Bone marrow (tissue), 2 donors: ENCODE results near the gene JMJD4.

ENCODE experiments used
- DNase-seq, 2 donors: peaks; one replicate each; lab custom pipeline; 2025; lab: John Stamatoyannopoulos, UW

Gene JMJD4

DNA sequence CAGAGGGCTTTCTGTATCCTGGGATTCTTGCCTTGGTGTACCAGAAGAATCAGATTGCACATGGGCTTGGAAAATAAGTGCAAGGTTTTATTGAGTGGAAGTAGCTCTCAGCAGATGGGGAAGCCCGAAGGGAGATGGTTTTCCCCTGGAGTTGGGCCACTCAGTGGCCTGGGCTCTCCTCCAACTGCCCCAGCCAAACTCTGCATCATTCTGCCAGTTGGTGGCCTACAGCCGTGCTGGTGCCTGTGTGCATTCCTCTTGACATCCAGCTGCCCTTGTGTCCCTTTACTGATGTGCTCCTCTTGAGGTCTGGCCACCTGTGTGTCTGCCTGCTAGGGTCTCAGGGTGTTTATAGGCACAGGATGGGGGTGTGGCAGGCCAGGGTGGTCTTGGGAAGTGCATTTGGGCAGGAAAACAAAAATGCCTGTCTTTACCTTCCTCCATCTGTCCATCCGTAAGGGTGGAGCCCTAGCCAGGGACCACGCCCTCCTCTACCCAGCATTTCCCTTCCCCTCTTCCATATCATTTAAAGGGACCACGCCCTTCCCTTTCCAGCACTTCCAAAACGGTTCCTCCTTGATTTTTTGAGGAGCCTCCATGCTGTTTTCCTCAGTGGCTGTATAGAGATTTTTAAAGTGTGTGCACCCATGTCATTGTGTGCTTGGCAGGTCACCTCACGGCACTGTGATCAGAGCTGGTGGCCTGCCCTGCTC is 19.1 kb upstream of the JMJD4 start:
- no peak for DNase-seq

DNA sequence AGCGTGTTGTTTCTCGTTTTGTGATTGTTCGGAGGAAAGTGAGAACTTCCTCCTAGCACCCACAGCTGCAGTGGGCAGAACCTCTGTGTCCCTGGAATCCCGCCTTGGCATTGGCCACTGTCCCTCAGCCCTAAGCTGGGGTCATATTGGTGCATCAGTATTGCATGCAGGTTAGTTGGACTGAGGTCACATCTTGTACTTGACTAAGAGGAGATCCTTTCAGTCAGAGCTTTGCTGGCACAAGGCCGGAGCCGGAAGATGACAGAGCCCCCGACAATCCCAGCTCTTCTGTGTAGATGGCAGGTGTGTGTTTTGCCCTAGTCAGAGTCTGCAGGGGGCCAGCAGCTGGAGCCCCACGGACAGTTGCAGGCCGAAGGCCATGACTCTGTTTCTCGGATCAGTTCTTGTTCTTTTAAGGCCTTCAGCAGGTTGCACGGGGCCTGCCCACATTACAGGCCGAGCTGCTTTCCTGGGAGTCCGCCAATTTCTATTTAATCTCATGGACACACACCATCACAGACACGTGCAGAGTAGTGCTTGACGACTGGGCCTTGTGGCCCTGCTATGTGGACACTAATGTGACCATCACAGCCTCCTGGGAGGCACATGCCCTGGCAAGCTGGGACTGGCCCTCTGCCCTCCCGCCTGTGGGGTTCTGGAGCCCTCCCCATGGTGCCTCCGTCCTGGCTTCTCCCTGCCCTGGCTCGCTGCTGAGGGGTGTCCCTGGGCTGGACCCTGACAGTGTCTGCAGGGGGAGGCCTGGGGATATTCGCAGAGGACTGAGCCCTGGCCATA is 15.0 kb upstream of the JMJD4 start:
- no peak for DNase-seq

DNA sequence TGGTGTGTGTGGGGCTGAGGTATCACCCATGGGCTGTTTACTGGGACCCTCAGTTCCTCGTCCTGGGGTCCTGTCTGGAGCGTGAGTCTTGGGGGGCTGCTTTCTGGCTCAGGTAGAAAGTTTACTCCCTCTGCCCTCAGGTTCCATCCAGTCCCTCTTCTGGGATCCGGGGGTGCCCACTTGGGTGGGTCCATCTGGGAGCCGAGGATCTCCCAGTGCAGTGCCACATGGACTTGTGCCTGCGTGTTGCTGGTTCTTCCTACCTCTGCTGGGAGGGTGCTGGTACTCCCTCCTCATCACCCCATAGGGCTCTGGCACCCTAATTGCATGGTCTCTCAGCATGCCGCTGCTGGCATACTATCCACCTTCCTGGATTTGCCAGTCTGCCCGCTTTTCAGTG is 14.1 kb upstream of the JMJD4 start:
- no peak for DNase-seq

DNA sequence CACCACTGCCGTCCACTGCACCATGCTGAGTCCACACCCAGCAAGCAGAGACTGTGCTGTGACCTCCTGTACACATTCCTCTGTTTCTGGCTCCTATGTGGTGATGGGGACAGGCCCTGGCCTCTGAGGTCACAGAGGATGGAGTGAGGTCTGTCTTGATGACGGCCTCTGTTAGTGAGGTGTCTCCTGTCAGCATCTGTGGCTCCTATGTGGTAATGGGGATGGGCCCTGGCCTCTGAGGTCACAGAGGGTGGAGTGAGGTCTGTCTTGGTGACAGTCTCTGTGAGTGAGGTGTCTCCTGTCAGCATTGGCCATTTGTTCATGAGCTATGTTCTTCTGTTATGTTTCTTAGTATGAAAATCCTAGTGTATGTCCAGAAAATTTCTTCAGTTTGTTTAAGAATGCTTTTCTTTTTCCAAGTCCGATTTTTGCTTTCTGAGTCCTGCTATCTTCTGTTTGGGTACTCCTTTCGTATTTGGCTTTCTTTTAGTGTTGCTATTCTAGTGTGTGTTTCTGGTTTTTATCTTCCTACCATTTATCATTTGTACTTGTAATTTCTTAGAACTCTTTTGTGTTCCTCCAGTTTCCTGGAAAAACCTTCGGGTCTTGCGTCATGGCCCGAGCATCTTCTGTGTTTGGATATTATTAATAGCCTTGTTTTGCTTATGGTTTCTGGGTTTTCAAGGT is 13.5 kb upstream of the JMJD4 start:
- DNase-seq, result no peak

DNA sequence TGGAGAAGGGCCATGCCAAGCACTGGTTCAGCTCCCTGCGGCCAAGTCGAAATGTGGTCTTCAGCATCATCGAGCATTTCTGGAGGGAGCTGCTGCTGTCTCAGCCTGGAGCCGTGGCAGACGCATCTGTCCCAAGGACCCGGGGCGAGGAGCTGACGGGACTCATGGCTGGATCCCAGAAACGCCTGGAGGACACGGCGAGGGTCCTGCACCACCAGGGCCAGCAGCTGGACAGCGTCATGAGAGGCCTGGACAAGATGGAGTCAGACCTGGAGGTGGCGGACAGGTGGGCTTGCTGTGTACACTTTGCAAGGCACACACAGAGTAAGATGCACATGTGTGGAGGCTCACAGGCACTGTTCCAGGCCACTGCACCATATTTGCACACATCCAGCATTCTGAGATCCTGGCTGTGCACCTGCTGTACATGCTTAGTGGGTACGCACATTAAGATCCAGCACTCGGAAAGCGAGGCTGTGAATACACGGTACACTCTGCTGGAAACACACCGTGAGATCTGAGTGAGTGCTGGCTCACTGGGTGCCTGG is 12.9 kb upstream of the JMJD4 start:
- DNase-seq, result no peak

DNA sequence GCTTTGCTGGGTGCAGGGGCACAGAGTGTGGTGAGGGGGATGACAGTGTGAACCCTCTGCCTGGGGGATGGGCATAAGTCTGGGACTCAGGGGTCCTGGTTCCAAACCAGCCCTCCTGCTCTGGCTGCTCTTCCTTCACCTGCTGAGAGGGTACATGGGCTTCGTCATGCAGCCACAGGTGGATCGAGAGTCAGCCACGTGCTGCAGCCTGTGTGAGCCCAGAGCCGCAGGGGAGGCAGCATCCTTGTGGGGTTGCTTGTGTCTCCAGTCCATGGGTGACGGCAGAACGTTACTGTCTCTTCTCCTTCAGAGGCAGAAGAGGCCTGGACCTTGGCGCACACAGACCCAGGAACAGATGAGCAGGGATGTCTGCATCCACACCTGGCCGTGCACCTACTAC is 12.3 kb upstream of the JMJD4 start:
- no peak for DNase-seq

DNA sequence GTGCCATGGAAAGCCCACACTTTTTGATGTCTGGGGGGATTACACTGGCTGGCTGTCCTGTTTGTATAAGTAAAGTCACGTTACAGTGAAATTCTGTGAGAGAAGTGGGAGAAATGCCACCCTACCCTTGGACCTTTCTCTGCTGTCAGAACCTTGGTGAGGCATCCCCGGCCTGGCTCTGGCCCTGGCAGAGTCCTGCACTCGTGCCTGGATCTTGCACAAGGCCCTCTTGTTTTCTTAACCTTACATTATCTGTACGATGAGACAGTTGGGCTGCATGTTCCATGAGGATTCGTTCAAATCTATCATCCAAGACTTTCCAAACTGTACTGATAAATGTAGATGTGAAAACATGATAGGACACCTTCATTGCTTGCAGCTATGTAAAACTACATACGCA is 11.6 kb upstream of the JMJD4 start:
- DNase-seq, result no peak

DNA sequence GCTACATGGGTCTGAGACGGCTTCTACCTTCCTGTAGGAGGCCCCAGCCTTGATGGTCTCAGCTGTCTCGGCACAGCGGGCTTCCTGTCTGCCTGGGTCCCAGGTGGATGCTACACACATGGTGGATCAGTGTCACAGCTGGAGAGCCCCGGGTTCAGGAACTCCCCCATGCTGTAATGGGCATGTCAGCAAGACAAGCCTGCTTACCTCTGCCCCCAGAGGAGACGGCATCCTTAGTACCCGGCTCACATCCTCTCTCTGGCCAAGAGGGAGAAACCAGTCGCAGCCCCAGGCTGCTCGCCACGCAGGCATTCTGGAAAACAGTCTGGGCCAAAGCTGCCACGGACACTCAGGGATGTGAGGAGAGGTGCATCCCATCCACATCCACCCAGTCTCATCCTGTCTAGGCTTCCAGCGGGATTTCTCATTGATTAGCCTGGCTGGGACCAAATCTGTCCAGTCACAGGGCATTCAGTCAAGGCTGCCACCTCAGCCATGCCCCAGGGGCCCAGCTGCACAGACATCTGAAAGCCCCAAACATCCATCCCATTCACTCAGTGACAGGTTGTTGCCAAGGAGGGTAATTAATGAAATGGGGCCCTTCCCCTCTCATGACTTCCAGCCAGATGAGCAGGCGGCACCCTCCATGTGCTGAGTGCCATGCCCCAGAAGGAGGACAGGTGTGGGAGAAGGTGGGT is 10.6 kb upstream of the JMJD4 start:
- DNase-seq, result no peak

DNA sequence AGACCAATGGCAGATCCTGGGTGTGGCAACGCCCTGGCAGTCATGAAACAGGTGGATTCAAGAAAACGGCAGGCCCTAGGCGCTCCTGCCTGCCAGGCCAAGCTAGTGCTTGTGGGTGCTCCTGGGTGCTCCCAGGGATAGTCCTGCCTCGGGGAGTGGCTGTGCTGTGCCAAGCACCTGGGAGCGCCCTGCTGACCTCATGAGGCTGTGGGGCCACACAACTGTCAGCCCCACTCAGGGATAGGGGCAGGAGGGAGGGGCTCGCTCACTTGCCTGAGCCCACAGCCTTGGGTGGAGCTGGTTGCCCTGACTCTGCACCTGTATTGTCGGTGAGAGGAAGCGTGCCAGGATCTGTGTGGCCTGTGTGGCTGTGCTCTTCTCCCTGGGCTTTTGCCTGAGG is 9.6 kb upstream of the JMJD4 start:
- no peak for DNase-seq

DNA sequence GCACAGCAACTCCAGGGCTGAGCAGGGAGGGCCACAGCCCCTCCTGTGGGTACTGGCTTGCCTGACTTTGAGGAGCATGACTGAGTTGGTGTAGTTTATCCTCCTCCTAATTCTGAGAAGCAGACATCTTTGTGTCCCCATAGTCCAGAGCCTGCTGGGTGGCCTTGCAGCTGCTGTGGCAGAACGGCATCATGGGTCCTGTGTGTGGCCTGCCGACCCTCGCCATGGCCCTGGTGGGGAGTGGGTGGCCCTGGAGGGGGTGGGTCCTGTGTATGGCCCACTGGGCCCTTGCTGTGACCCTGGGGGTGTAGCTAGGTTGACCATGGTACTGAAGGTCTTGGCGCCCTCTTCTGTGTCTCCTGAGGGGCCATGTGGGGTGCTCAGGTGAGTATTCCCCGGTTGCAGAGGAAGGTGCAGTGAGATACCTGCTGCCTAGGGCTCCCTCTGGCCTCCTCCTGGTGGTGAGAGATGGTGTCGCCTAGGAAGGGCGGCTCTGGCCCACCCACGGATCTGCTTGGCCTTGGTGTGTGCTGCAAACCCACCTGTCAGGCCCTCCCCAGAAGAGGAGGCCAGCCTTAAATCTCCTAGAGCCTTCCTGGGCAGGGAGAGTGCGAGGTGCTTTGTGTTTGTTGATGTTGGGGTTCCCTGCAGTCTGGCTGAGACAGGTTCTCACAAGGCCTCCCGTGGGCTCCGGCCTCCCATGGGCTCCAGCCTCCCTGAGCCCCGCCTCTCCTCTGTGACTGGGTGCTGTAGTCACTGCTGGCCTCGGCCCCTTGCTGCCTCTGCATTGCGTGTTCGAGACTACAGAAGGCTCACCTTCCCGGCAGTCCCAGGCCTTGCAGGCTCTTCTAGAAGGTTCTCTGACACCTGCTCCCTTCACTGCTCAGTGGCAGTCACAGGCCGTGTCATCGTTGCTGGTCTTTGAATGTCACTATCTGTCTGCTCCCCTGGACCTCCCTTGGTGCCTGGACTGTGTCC is 7.9 kb upstream of the JMJD4 start:
- no peak for DNase-seq

DNA sequence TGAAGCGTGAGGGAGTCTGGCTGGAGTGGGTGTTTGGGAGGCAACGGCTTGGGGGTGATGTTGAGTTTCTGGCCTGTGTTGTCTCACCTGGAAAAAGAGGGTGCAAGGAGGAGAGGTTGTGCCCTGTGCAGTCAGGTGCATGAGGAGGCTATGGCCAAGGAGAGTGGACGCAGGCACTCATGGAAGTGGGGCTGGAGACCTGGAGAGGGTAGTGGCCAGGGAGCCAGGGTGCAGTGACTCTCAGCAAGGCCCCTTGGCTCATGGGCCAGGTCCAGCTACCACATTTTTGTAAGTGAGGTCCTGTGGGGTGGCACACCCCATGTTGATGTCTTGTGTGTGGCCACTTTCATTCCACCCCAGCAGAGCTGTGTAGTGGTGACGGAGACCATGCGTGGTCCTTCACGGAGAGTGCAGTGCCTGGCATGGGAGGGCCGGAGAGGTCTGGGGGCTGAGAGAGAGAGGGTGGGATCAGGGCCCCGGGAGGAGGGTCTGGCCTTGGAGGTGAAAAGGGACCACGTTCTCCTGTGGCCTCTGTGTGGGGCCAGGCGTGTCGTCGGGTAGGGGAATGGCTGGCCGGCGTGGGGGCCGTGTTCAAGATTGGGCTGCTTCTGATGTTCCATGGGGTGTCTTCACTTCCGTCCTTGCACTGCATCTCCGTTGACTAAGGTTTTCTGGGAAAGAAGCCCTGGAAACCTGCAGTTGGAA is 6.2 kb upstream of the JMJD4 start:
- DNase-seq, result no peak

DNA sequence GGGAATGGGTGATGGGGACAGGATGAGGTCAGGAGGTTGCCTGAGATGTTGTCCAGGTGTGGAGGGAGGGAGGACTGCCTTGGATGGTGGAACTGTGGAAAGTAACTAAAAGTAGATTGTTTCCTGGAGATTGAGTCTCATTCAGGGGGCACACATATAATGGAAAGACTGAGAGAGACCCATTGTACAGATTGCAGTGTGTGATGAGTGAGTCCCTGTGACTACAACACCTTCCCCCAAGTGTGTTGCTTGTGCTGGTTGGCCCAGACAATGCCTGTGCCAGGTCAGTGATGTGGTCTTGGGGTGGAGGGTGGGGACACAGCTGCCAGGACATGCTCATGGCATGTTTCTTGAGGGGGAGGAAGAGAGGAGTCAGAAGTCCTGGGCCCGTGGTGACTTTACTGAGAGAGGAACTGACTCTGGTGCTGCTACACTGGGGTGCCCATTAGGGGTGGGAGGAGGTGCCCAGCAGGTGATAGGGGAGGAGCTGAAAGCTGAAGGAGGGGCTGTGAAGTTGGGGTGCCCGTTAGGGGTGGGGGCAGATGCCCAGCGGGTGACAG is 5.4 kb upstream of the JMJD4 start:
- DNase-seq, result no peak

DNA sequence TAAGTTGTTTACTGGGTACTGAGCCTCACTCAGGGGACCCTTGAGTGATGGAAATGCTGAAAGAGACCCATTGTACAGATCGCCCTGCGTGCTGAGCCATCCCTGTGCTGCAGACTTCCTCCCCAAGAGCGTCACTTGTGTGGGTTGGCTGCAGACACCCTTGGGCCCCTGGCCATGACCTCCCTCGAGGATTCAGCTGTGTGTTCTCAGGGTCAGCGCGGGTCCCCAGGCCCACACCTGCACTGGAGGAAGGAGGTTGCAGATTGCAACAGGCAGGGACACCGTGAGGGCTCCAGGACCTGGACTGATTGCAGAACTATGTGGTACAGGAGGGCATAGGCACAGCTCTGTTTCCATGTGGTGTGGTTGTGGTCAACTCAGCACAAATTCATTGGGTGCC is 4.5 kb upstream of the JMJD4 start:
- no peak for DNase-seq

DNA sequence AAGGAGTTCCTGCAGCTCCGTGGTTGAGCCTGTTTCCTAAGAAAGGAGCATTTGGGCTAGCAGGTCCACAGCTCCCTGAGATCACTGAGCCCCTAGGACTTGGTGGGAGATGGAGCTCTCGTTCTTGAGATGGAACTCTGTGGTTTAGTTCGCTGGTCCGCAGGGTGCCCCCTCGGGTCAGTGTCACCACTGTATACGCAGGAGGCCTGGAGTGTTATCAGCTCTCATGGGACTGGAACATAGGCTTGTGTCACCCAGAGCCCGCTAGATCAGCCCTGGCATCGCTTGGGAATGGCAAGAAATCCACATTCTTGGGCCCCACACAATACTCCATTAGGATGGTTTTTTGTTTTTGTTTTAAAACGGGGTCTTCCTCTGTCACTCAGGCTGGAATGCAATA is 3.7 kb upstream of the JMJD4 start:
- no peak for DNase-seq

DNA sequence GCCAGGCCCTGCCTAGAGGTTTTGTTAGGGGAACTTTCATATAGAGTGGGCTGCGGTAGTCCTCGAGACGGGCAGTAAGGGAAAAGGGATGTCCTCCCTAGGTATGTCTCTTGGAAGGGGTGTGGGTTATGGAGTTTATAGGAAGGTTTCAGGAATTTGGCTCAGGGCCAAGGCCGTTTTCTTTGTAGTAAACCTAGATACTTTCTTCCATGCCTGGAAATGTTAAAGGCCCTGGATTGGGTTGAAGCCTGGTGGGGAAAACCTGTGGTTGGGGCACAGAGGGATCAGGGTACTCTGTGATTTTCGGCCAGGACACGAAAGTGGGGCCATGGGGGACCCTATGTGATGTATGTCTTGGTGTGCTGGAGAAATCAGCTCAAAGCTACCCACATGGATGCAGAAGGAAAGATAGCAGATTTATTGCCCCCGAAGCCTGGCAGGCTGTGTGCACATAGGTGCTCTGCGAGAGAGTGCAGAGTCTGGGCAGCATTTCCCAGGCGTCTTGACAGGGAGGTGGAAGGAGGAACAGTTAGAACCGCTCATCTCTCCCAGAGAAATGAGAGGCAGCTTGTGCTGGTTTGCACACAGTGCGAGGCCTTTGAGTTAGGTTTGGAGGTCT is 1.8 kb upstream of the JMJD4 start:
- DNase-seq, result no peak

DNA sequence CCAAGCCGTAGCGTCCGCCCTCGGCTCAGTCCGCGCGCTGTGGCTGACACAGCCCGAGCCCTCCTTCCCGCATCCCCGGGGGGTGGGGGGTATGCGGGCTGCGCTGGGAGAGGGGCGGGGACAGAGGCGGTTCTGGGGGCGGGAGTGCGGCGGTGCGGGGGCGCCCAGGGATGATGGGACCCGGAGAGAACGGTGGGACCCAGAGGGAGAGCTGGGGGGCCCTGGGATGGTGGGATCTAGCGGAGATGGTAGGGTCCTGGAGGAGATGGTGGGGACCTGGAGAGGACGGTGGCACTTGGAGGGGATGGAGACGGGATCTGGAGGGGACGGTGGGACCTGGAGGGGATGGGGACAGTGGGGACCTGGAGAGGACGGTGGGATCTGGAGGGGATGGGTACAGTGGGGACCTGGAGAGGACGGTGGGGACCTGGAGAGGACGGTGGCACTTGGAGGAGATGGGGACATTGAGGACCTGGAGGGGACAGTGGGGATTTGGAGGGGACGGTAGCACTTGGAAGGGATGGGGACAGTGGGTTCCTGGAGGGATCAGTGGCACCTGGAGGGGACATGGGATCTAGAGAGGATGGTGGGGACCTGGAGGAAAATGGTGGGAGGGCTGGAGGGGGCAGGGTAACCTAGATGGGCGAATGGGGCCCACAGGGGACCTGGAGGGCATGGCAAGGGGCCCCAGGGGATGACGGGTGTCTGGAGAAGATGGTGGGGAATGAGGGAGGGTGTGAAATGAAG is 610 bp upstream of the JMJD4 start:
- DNase-seq, result no peak

DNA sequence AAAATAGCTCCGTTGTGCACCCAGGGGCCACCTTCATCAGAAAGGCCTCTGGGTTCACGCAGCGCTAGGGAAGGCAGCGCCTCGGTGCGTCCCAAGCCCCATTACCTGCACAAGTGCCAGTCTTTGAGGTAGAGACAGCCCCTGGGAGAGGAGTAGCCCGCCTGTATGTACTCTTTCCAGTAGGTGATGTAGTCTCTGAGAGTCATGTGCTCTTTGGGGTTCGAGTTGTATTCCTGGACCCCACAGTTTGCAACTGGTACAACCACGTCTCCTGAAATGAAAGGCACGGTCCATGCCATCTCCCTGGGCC is 601 bp downstream of the JMJD4 start:
- DNase-seq, result no peak

DNA sequence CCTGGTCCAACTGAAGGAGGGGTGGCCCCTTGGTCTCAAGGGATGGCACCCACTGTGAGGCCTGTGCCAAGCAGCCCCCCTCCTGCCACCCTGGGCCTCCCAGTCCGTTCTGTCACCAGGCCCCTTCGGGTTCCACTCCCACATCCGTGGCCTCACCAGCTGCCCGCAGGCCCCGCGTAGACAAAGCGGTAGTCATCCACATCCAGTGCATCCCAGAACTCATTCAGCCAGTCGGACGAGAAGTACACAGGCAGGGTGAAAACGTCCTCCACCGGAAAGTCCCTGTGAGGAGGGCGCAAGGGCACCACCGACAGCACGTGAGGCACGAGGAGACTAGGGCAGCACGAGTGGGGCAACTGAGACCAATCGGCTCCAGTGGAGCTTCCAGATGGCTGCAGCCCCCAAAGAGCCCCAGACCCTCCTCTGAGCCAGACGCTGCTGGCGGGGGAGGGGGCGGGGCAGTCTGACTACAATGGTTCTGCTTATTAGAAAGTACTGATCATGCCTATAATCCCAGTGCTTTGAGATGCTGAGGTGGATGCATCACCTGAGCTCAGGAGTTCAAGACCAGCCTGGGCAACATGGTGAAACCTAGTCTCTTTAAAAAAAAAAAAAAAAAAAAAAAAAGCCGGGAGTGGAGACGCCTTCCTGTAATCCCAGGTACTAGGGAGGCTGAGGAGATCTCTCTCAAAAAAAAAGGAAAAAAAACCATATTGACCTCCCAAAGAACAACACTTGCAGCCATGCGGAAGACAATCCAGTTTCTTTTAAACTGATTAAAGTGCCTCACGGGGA is 1.2 kb downstream of the JMJD4 start:
- no peak for DNase-seq
